Gastrocnemius medialis (tissue), 4 donors: ENCODE data around the gene ADCYAP1R1. TPM values are rescaled to one million over a fixed set of nuclear protein-coding genes. Genes with fewer than 3 reads are reported as not detected.

Source experiments
- ATAC-seq, 2 donors: fragments of 150-250 bp; one replicate each; pipeline ENCODE4 v1.9.1; 2016
- DNase-seq, 2 donors: peaks; one replicate each; pipeline ENCODE4 v3.0.0-alpha.2; 2019
- H3K27ac ChIP-seq, 4 donors: fragments of 200-600 bp; sonication (generic); 1 replicate in 1 of 4; 2 replicates in 3 of 4; pipeline ENCODE4 v1.5.1; 2016 to 2018; ENCODE audit warnings: mild to moderate bottlenecking in 2 of 4, moderate library complexity in 1 of 4
- H3K27me3 ChIP-seq, 3 donors: fragments of 200-600 bp; sonication (generic) in 2 of 3; 1 replicate in 1 of 3; 2 replicates in 2 of 3; pipeline versions ENCODE4 v1.5.1 to v1.6.0; 2016 to 2019; ENCODE audit warnings: mild to moderate bottlenecking in 1 of 3, moderate library complexity in 1 of 3
- H3K36me3 ChIP-seq, 2 donors: fragments of 200-600 bp; sonication (generic) in 1 of 2; one replicate each; pipeline ENCODE4 v1.5.1; 2017 to 2018
- H3K4me1 ChIP-seq, 2 donors: fragments of 200-600 bp; sonication (generic) in 1 of 2; one replicate each; pipeline ENCODE4 v1.5.1; 2016 to 2017; ENCODE audit warnings: mild to moderate bottlenecking in 2 of 2
- H3K4me3 ChIP-seq, 4 donors: fragments of 200-600 bp; sonication (generic) in 3 of 4; 1 replicate in 1 of 4; 2 replicates in 3 of 4; pipeline ENCODE4 v1.5.1; 2016 to 2019; ENCODE audit warnings: mild to moderate bottlenecking in 2 of 4
- H3K9me3 ChIP-seq, 3 donors: fragments of 200-600 bp; sonication (generic) in 2 of 3; 1 replicate in 1 of 3; 2 replicates in 2 of 3; pipeline ENCODE4 v1.5.1; 2016 to 2019
- CTCF ChIP-seq, 5 experiments: fragments of 450-650 bp in 3 of 5; fragments of 200-600 bp in 2 of 5; sonication (generic) in 2 of 5; IDR thresholded peaks in 4 of 5; conservative IDR thresholded peaks in 1 of 5; 1 replicate in 4 of 5; 2 replicates in 1 of 5; pipeline ENCODE4 v1.5.1; 2016 to 2019; ENCODE audit warnings: antibody characterized with exemption in 5 of 5, mild to moderate bottlenecking in 3 of 5, moderate library complexity in 3 of 5
- POLR2A ChIP-seq, 2 donors: fragments of 450-650 bp; IDR thresholded peaks; one replicate each; pipeline ENCODE4 v1.6.1; 2017; ENCODE audit warnings: antibody characterized with exemption in 2 of 2, mild to moderate bottlenecking in 2 of 2, moderate library complexity in 2 of 2
- in situ Hi-C, 4 donors: fragments of 200-750 bp; cut with MboI; loops; one replicate each; pipeline versions ENCODE4 v1.15.0 to v1.8.0; 2017; ENCODE audit warnings: low sequenced_read_pairs in 4 of 4
- intact Hi-C: fragments of 100-400 bp; cut with DNase I; formaldehyde crosslinking; loops from one replicate; pipeline ENCODE4 v1.15.1; 2023; ENCODE audit warnings: low total_unique reads
- total RNA-seq, 4 donors: library from RNA; depleted of rRNA; stranded (reverse); fragments of >200 nt; gene quantifications; one replicate each; pipeline versions ENCODE4 v1.1.0 to v1.2.3, GENCODE V29; 2016

Gene ADCYAP1R1
- total RNA-seq, 4 donors from 2014 or later: 0.05 to 0.33 (median 0.21) TPM

GRCh38 chr7:31102973-31103850 is 51.1 kb downstream of the ADCYAP1R1 start:
- DNase-seq (no peak), ATAC-seq (no peak)
- in situ Hi-C loops: no loop called here

GRCh38 chr7:31104361-31105255 is 52.5 kb downstream of the ADCYAP1R1 start:
- TF ChIP-seq POLR2A (IDR thresholded peaks at IDR 0.05) (no peak), CTCF (IDR thresholded peaks at IDR 0.05 in 4 of 5, conservative IDR thresholded peaks at IDR 0.05 in 1 of 5) (no peak)
- no peak overlapping the region for H3K27ac ChIP-seq
- no peaks in the 10 kb centered on the region for H3K36me3 ChIP-seq
- in situ Hi-C loops: no loop called here
- no peaks in the 10 kb centered on the region for H3K4me1 ChIP-seq
- no peaks in the 10 kb centered on the region for H3K27me3 ChIP-seq
- no peaks in the 10 kb centered on the region for H3K9me3 ChIP-seq
- DNase-seq (no peak), ATAC-seq (no peak)
- intact Hi-C loops: no loop called here
- no peak overlapping the region for H3K4me3 ChIP-seq

More at GRCh38 chr7:31102973-31103850, 51.1 kb downstream of the ADCYAP1R1 start:
- no peak overlapping the region for H3K27ac ChIP-seq
- intact Hi-C loops: no loop called here
- H3K27me3 ChIP-seq: no peaks in the 10 kb centered on the region
- H3K4me3 ChIP-seq: no peak overlapping the region
- H3K36me3 ChIP-seq: no peaks in the 10 kb centered on the region
- no peaks in the 10 kb centered on the region for H3K9me3 ChIP-seq
- TF ChIP-seq CTCF (IDR thresholded peaks at IDR 0.05 in 4 of 5, conservative IDR thresholded peaks at IDR 0.05 in 1 of 5) (no peak), POLR2A (IDR thresholded peaks at IDR 0.05) (no peak)
- no peaks in the 10 kb centered on the region for H3K4me1 ChIP-seq

GRCh38 chr7:31105256-31105950 is 53.3 kb downstream of the ADCYAP1R1 start:
- Histone ChIP-seq H3K4me1 (no peaks in the 10 kb centered on the region), H3K9me3 (no peaks in the 10 kb centered on the region), H3K27me3 (no peaks in the 10 kb centered on the region), H3K36me3 (no peaks in the 10 kb centered on the region), H3K27ac (no peak overlapping the region), H3K4me3 (no peak overlapping the region)
- ATAC-seq: no peak
- intact Hi-C loops (no loop called here), in situ Hi-C loops (no loop called here)
- DNase-seq: no peak
- TF ChIP-seq POLR2A (IDR thresholded peaks at IDR 0.05) (no peak), CTCF (IDR thresholded peaks at IDR 0.05 in 4 of 5, conservative IDR thresholded peaks at IDR 0.05 in 1 of 5) (no peak)

GRCh38 chr7:31106303-31107105 is 54.4 kb downstream of the ADCYAP1R1 start:
- Histone ChIP-seq H3K36me3 (no peaks in the 10 kb centered on the region), H3K9me3 (no peaks in the 10 kb centered on the region), H3K4me1 (no peaks in the 10 kb centered on the region), H3K4me3 (no peak overlapping the region), H3K27me3 (no peaks in the 10 kb centered on the region), H3K27ac (no peak overlapping the region)
- intact Hi-C loops (no loop called here), in situ Hi-C loops (no loop called here)
- ATAC-seq: no peak
- no peak for TF ChIP-seq POLR2A (IDR thresholded peaks at IDR 0.05)
- TF ChIP-seq CTCF (IDR thresholded peaks at IDR 0.05 in 4 of 5, conservative IDR thresholded peaks at IDR 0.05 in 1 of 5): no peak
- DNase-seq: no peak
